OCI-LY7 (cell line): ENCODE data around the gene HOXB5. TPM values are rescaled to one million over a fixed set of nuclear protein-coding genes. Genes with fewer than 3 reads are reported as not detected.

Experiments
- BruUV-seq: library from RNA; stranded (reverse); fragments of 400-500 nt; replicated peaks from 2 replicates; lab custom pipeline; 2021; lab: Mats Ljungman, UMichigan
- CTCF ChIA-PET: fragments of 300-600 bp; sonication (Branson Sonifier 250); formaldehyde crosslinking; loops from one replicate; lab custom pipeline; 2022; ENCODE audit warnings: antibody characterized with exemption; ENCODE audit not compliant: unreplicated experiment; lab: Charles Lee
- POLR2A ChIA-PET: fragments of 300-600 bp; sonication (Branson Sonifier 250); formaldehyde crosslinking; loops from one replicate; lab custom pipeline; 2022; ENCODE audit warnings: antibody characterized with exemption; lab: Charles Lee
- DNase-seq: peaks from one replicate; pipeline ENCODE4 v3.0.0-alpha.2; 2015; ENCODE audit warnings: low spot score
- H2AFZ ChIP-seq: fragments of 200-600 bp; sonication (generic), shearing (Covaris generic); 2 replicates; pipeline ENCODE4 v1.6.1; 2014; ENCODE audit warnings: mild to moderate bottlenecking, antibody characterized with exemption, low read length, moderate library complexity
- H3K27ac ChIP-seq: fragments of 200-600 bp; sonication (generic); 2 replicates; pipeline ENCODE4 v1.5.1; 2014; ENCODE audit warnings: mixed run types, low read depth, mild to moderate bottlenecking, moderate library complexity, low read length, inconsistent platforms; ENCODE audit not compliant: poor library complexity, severe bottlenecking
- H3K36me3 ChIP-seq: fragments of 200-600 bp; sonication (generic); 2 replicates; pipeline ENCODE4 v1.6.1; 2014; ENCODE audit warnings: mild to moderate bottlenecking, antibody characterized with exemption, low read length, moderate library complexity, mixed read lengths; ENCODE audit not compliant: insufficient read depth
- H3K4me1 ChIP-seq: fragments of 200-600 bp; sonication (generic); 2 replicates; pipeline ENCODE4 v1.5.1; 2014; ENCODE audit warnings: mild to moderate bottlenecking, low read length; ENCODE audit not compliant: insufficient read depth, poor library complexity, severe bottlenecking
- H3K4me2 ChIP-seq: fragments of 200-600 bp; sonication (generic); 2 replicates; pipeline ENCODE4 v1.6.1; 2014; ENCODE audit warnings: mild to moderate bottlenecking, low read length
- H3K4me3 ChIP-seq: fragments of 200-600 bp; sonication (generic); 2 replicates; pipeline ENCODE4 v1.5.1; 2014; ENCODE audit warnings: mild to moderate bottlenecking, low read depth, low read length; ENCODE audit not compliant: poor library complexity, severe bottlenecking
- H3K79me2 ChIP-seq: fragments of 200-600 bp; sonication (generic); 2 replicates; pipeline ENCODE4 v1.6.1; 2016; ENCODE audit warnings: low read depth, mild to moderate bottlenecking, low read length, moderate library complexity, mixed read lengths; ENCODE audit not compliant: insufficient read depth
- H3K9me2 ChIP-seq: fragments of 200-600 bp; sonication (generic); 2 replicates; pipeline ENCODE4 v1.6.1; 2016; ENCODE audit warnings: mild to moderate bottlenecking, low read length, mixed read lengths; ENCODE audit not compliant: insufficient read depth
- H3K9me3 ChIP-seq: fragments of 200-600 bp; sonication (generic); 2 replicates; pipeline ENCODE4 v1.6.1; 2014; ENCODE audit warnings: mild to moderate bottlenecking, mixed run types, low read length, mixed read lengths
- H4K20me1 ChIP-seq: fragments of 200-600 bp; sonication (generic); 2 replicates; pipeline ENCODE4 v1.6.1; 2014; ENCODE audit warnings: mild to moderate bottlenecking, antibody characterized with exemption, low read length, moderate library complexity, mixed read lengths; ENCODE audit not compliant: insufficient read depth
- EZH2phosphoT487 ChIP-seq: fragments of 200-600 bp; sonication (generic); IDR thresholded peaks from 2 replicates; pipeline ENCODE4 v1.6.1; 2018; ENCODE audit warnings: low read depth, borderline replicate concordance, mild to moderate bottlenecking, mixed run types, antibody characterized with exemption, low read length, moderate library complexity, mixed read lengths
- intact Hi-C: fragments of 100-400 bp; cut with micrococcal nuclease; formaldehyde crosslinking; loops from one replicate; pipeline ENCODE4 v1.10.0; 2022; ENCODE audit not compliant: unreplicated experiment
- total RNA-seq, 2 experiments: library from RNA; depleted of rRNA in 1 of 2; stranded (reverse); fragments of >200 nt in 1 of 2; shearing (Covaris generic) in 1 of 2; gene quantifications; 2 replicates each; pipeline ENCODE4 v1.2.3, GENCODE V29; 2014 to 2022
- TF ChIP-seq, protein P1 (sequence below): fragments of 200-600 bp; sonication (generic); conservative IDR thresholded peaks from 2 replicates; pipeline ENCODE4 v1.5.1; 2014; ENCODE audit warnings: mild to moderate bottlenecking, antibody characterized with exemption, low read length, moderate library complexity, mixed read lengths

Gene HOXB5
- total RNA-seq, 2 experiments from 2014 or later = not detected

GRCh38 chr17:48565925-48566710, 27.5 kb downstream of the HOXB5 start:
- Histone ChIP-seq H3K27ac (no peak overlapping the region), H3K4me1 (no peaks in the 10 kb centered on the region), H3K9me2 (no peaks in the 10 kb centered on the region), H3K79me2 (no peaks in the 10 kb centered on the region), H2AFZ (no peak overlapping the region), H3K4me2 (no peak overlapping the region), H3K36me3 (no peaks in the 10 kb centered on the region), H4K20me1 (no peaks in the 10 kb centered on the region), H3K9me3 (no peaks in the 10 kb centered on the region), H3K4me3 (no peak overlapping the region)
- ChIA-PET POLR2A (no interaction called here), CTCF (no interaction called here)
- intact Hi-C loops = no loop called here
- no TSS peak for BruUV-seq
- TF ChIP-seq, protein P1, sequence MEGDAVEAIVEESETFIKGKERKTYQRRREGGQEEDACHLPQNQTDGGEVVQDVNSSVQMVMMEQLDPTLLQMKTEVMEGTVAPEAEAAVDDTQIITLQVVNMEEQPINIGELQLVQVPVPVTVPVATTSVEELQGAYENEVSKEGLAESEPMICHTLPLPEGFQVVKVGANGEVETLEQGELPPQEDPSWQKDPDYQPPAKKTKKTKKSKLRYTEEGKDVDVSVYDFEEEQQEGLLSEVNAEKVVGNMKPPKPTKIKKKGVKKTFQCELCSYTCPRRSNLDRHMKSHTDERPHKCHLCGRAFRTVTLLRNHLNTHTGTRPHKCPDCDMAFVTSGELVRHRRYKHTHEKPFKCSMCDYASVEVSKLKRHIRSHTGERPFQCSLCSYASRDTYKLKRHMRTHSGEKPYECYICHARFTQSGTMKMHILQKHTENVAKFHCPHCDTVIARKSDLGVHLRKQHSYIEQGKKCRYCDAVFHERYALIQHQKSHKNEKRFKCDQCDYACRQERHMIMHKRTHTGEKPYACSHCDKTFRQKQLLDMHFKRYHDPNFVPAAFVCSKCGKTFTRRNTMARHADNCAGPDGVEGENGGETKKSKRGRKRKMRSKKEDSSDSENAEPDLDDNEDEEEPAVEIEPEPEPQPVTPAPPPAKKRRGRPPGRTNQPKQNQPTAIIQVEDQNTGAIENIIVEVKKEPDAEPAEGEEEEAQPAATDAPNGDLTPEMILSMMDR = no peak
- no peak for TF ChIP-seq EZH2phosphoT487
- no peak for DNase-seq

DNA sequence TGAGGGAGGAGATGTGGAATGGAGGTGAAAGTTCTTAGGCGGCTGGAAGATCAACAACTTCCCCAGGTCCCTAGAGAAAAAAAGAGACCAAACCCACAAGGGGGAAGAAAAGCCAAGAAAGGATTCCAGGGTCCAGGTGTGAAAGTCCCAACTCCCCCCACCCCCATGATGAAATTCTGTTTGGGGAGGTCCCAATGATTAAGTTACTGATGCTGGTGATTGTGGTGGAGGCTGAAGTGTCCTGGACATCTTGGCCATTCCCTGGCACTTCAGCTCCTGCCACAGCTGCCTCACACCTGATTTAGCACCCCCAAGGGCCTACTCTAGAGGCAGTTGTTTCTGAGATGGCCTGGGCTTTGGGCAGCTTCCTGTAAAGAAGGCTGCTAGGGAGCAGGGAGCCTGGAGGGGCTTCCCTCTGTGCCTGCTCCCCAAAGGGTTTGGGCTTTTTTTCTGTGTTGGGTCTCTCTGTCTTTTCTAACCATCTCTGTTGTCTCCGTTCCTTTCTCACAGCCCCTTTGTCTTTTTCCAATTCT, 28.5 kb downstream of the HOXB5 start:
- Histone ChIP-seq H3K9me2 (no peaks in the 10 kb centered on the region), H3K4me2 (no peak overlapping the region), H3K4me1 (no peaks in the 10 kb centered on the region), H3K4me3 (no peak overlapping the region), H3K9me3 (no peaks in the 10 kb centered on the region), H3K27ac (no peak overlapping the region), H4K20me1 (no peaks in the 10 kb centered on the region), H3K79me2 (no peaks in the 10 kb centered on the region), H3K36me3 (no peaks in the 10 kb centered on the region), H2AFZ (no peak overlapping the region)
- ChIA-PET POLR2A (no interaction called here), CTCF (no interaction called here)
- BruUV-seq = no TSS peak
- intact Hi-C loops = no loop called here
- no peak for DNase-seq
- TF ChIP-seq, protein P1 = no peak
- no peak for TF ChIP-seq EZH2phosphoT487
